HuH-7 (cell line): ENCODE measurements around the gene MGAT5B.

ENCODE experiments used
- DNase-seq: peaks from one replicate; pipeline ENCODE4 v3.0.0; 2011; ENCODE audit warnings: low spot score

The MGAT5B gene

GRCh38 chr17:76927982-76928381 lies 59.8 kb downstream of the MGAT5B start:
- DNase-seq, result no peak

GRCh38 chr17:76929148-76929547 lies 60.9 kb downstream of the MGAT5B start:
- no peak for DNase-seq

- no peak for DNase-seq
Measured at GRCh38 chr17:76929601-76930000, 61.4 kb downstream of the MGAT5B start.

GRCh38 chr17:76930107-76930506 lies 61.9 kb downstream of the MGAT5B start:
- DNase-seq, result no peak

- DNase-seq, result no peak
Measured at GRCh38 chr17:76932402-76933333, 64.5 kb downstream of the MGAT5B start.

- no peak for DNase-seq
Measured at GRCh38 chr17:76934561-76935320, 66.5 kb downstream of the MGAT5B start.

- DNase-seq, result no peak
Measured at GRCh38 chr17:76935331-76935730, 67.1 kb downstream of the MGAT5B start.

- DNase-seq, result no peak
Measured at GRCh38 chr17:76937238-76937637, 69.0 kb downstream of the MGAT5B start.

GRCh38 chr17:76938009-76938408 lies 69.8 kb downstream of the MGAT5B start:
- no peak for DNase-seq

- DNase-seq, result no peak
Measured at GRCh38 chr17:76940295-76940694, 72.1 kb downstream of the MGAT5B start.

- no peak for DNase-seq
Measured at GRCh38 chr17:76940738-76941350, 72.6 kb downstream of the MGAT5B start.

- DNase-seq, result no peak
Measured at GRCh38 chr17:76943202-76943601, 75.0 kb downstream of the MGAT5B start.

- no peak for DNase-seq
Measured at GRCh38 chr17:76943781-76944213, 75.6 kb downstream of the MGAT5B start.

- DNase-seq, result no peak
Measured at GRCh38 chr17:76944477-76944876, 76.3 kb downstream of the MGAT5B start.

- no peak for DNase-seq
Measured at GRCh38 chr17:76946111-76946771, 78.0 kb downstream of the MGAT5B start.

- no peak for DNase-seq
Measured at GRCh38 chr17:76946772-76947135, 78.5 kb downstream of the MGAT5B start.

- DNase-seq, result no peak
Measured at GRCh38 chr17:76947309-76947708, 79.1 kb downstream of the MGAT5B start.

GRCh38 chr17:76947771-76948170 lies 79.6 kb downstream of the MGAT5B start:
- no peak for DNase-seq

GRCh38 chr17:76948301-76948700 lies 80.1 kb downstream of the MGAT5B start:
- DNase-seq, result no peak

- no peak for DNase-seq
Measured at GRCh38 chr17:76948726-76949342, 80.6 kb downstream of the MGAT5B start.

- DNase-seq, result no peak
Measured at GRCh38 chr17:76949913-76950695, 81.9 kb downstream of the MGAT5B start.
